ENCODE results near the gene CLIC5.

DNA sequence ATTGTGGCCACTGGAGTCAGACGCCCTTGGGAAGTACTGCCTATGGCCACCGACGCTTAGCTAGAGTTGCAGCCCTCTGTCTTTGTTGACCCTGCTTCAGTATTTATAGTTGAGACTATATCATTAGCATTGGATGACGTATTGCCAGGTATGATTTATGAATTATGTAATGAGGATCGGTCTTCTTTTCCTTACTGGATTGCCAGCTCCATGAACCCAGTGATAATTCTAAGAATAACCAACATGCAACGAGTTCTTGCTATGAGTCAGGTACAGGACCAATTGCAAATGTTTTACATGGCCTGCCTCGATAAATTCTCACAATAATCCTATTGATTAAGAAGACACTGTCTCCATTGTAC is 63.5 kb downstream of the CLIC5 start:
- TF ChIP-seq, protein P1, sequence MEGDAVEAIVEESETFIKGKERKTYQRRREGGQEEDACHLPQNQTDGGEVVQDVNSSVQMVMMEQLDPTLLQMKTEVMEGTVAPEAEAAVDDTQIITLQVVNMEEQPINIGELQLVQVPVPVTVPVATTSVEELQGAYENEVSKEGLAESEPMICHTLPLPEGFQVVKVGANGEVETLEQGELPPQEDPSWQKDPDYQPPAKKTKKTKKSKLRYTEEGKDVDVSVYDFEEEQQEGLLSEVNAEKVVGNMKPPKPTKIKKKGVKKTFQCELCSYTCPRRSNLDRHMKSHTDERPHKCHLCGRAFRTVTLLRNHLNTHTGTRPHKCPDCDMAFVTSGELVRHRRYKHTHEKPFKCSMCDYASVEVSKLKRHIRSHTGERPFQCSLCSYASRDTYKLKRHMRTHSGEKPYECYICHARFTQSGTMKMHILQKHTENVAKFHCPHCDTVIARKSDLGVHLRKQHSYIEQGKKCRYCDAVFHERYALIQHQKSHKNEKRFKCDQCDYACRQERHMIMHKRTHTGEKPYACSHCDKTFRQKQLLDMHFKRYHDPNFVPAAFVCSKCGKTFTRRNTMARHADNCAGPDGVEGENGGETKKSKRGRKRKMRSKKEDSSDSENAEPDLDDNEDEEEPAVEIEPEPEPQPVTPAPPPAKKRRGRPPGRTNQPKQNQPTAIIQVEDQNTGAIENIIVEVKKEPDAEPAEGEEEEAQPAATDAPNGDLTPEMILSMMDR (IDR thresholded peaks at IDR 0.05; ENCODE audit: insufficient read depth, low read depth, low read length), result no peak
- no peak for TF ChIP-seq EZH2 (IDR thresholded peaks at IDR 0.05; ENCODE audit: insufficient read depth, low read length)

Data from astrocyte (in vitro differentiated cells and primary cell).